Measurements from ENCODE around the gene PLCB4.

Gene PLCB4

GRCh38 chr20:9516234-9516871, 447.5 kb downstream of the PLCB4 start:
- DNase-seq (ENCODE audit: low spot score) = no peak
- H3K27ac ChIP-seq = no peak overlapping the region
- TF ChIP-seq CTCF (IDR thresholded peaks at IDR 0.05) = no peak
- peak overlapping the region; percentile 62 for H3K4me3 ChIP-seq

DNA sequence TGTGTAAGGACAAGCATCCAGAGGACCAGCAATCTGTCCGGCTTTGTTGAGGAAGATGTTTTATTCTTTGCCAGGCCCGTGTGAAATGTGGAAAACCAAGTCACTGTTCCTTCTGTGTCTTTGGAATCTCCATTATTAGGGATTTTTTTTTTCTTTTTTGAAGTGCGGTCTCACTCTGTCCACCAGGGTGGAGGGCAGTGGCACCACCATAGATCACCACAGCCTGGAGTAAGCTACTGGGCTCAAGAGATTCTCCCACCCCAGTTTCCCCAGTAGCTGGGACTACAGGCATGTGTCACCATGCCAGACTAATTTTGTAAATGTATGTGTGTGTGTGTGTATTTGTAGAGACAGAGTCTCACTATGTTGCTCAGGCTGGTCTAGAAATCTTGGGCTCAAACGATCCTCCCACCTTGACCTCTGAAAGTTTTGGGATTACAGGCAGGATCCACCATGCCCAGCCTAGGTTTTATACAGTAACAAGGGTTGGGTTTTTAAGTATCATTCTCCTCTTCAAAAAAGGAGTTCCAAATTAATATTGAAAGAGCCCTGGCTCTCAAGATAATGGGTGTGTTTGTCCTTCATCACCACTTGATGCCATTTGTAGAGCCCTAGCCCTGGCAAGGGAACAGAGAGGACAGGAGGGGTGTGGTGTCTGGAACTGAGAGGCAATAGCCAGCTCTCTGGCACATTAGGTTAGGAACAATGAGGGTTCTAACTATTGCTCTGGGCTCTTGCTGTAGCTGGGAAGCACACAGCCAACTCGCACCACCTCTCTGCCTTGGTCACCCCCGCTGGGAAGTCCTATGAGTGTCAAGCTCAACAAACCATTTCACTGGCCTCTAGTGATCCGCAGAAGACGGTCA, 448.6 kb downstream of the PLCB4 start:
- TF ChIP-seq CTCF (IDR thresholded peaks at IDR 0.05) = no peak
- Histone ChIP-seq H3K27ac (no peak overlapping the region), H3K4me3 (no peak overlapping the region)
- no peak for DNase-seq (ENCODE audit: low spot score)

DNA sequence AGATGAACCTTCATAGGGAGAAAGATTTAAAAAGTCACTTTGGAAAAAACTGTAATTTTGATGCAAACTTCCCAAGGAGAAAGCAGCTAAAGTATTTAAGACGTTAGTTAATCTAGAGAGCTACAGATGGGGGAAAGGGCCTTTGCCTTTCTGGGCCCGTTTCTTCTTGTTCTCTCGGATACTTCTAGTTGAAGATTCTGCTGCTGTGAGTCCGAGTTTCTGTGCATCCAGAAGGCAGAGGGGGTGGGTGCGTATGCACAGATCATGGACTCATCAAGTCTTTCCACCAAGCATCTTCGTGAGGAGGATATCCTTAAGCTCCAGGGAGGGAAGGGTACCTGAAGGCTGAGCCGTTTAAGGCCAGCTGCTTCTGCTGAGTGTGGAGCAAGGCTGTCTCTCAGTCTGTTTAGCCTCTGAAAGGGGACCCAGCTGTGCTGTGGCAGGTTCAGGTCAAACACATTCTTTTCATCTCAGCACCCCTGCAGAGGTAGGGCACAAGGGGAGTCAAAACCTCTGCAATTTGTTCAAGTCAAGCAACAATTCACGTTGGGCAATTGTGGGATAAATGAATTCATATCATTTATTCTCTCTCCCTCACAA, 449.8 kb downstream of the PLCB4 start:
- no peak for TF ChIP-seq CTCF (IDR thresholded peaks at IDR 0.05)
- Histone ChIP-seq H3K27ac (no peak overlapping the region), H3K4me3 (no peak overlapping the region)
- DNase-seq (ENCODE audit: low spot score) = no peak

DNA sequence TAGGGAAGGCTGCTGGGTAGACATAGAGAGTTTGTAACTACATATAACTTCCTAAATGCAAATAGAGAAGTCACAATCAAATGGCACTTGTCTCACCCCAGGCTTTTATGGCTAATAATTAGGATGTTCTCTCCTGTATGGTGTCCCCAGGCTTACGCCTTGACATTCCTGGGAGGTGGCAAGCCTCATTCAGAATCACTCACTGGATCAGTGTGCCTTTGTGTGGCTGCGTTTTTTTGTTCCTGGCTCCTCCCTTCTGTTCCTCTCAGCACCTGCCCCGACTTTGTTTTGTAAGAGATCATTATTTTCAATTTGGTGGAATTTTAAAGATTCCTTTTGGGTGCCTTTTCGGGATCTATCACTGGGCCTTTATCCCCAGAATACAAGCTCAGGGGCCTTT, 451.2 kb downstream of the PLCB4 start:
- H3K4me3 ChIP-seq = no peak overlapping the region
- DNase-seq (ENCODE audit: low spot score) = no peak
- no peak overlapping the region for H3K27ac ChIP-seq
- TF ChIP-seq CTCF (IDR thresholded peaks at IDR 0.05) = no peak

DNA sequence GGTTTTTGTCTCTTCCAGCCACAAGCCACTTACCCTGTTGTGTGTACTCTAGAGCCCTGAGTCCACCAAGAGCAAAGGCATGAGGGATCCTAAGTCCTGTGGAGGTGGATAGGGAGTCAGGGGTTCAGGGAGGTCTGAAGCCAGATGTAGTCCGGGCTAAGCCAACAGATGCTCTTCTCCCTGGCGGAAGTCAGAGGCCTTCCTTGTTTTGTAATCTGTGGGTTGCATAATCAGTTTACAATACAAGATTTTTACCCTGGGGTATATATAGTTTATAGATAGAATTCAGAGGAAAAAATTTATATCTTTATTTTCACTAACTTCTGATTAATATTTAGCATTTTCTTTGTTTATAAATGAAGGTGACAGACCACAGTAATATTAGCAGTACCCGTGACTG, 454.7 kb downstream of the PLCB4 start:
- Histone ChIP-seq H3K27ac (no peak overlapping the region), H3K4me3 (no peak overlapping the region)
- no peak for DNase-seq (ENCODE audit: low spot score)
- TF ChIP-seq CTCF (IDR thresholded peaks at IDR 0.05) = no peak

All from coronary artery (tissue), 2 donors.